Skeletal muscle satellite cell (primary cell): ENCODE data around the gene LHB.
"Not testable (repeated sequence)": the region's sequence is repeated elsewhere in the genome, so short reads cannot be mapped to it uniquely, and the experiment has no call there.

ENCODE experiments used
- H3K27me3 ChIP-seq: 2 replicates; pipeline ENCODE4 v1.7.0; 2013; ENCODE audit warnings: low read length; ENCODE audit not compliant: control insufficient read depth, insufficient read depth
- H3K36me3 ChIP-seq: 2 replicates; pipeline ENCODE4 v1.7.0; 2013; ENCODE audit warnings: mild to moderate bottlenecking, control low read depth, low read length; ENCODE audit not compliant: insufficient read depth
- H3K4me1 ChIP-seq: 2 replicates; pipeline ENCODE4 v1.7.0; 2013; ENCODE audit warnings: low read length; ENCODE audit not compliant: control insufficient read depth, insufficient read depth
- H3K4me2 ChIP-seq: 2 replicates; pipeline ENCODE4 v1.7.0; 2013; ENCODE audit warnings: mild to moderate bottlenecking, low read length
- H3K4me3 ChIP-seq: 2 replicates; pipeline ENCODE4 v1.7.0; 2013; ENCODE audit warnings: low read length
- H3K9ac ChIP-seq: 2 replicates; pipeline ENCODE4 v1.7.0; 2013; ENCODE audit warnings: mild to moderate bottlenecking, low read depth, low read length, moderate library complexity
- H3K9me3 ChIP-seq: replicated peaks from 2 replicates; pipeline ENCODE4 v1.7.0; 2013; ENCODE audit warnings: mild to moderate bottlenecking, control low read depth, low read length

Gene LHB

GRCh38 chr19:49056101-49056901 is 39.4 kb upstream of the LHB start:
- Histone ChIP-seq H3K4me3 (peak overlapping the region; percentile 77), H3K9ac (peak overlapping the region; percentile 71), H3K4me1 (peaks cover 16% of the 10 kb centered on the region), H3K9me3 (no peaks in the 10 kb centered on the region), H3K4me2 (peak overlapping the region; percentile 90), H3K27me3 (no peaks in the 10 kb centered on the region), H3K36me3 (no peaks in the 10 kb centered on the region)

DNA sequence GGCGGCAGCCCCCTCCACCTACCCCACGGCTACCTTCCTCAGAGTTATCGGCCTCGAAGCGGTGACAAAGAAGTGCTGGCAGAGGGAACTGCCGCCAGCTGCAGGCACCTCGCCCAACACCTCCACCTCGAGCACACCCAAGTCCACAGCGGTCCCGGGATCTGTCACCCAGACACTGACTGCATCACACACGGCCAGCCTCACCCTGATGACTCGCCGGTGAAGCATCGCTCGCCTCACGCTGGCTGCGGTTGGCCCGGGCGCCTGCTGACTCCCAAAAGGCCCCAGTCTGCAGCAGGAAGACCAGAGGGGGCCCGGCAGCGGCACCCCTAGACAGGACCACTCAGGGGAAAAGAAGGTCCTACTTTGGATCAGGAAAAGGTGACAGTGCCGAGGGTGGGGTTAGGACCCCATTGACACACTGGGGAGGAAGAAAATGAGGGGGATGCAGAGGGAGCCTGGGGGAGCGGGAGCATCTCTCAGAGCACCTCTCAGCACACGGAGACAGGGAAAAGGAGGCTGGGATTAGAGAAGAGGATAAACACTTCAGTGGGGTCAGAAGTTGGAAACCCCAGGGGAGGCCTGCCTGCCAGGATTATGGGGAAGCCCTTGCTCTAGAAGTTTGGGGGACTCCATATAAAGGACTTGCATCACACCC is 33.6 kb upstream of the LHB start:
- peak overlapping the region; percentile 50 for H3K9ac ChIP-seq
- not testable (repeated sequence) for H3K27me3 ChIP-seq, H3K4me3 ChIP-seq, H3K36me3 ChIP-seq, H3K9me3 ChIP-seq, H3K4me1 ChIP-seq
- H3K4me2 ChIP-seq: peak overlapping the region; percentile 59

GRCh38 chr19:49049834-49050233 is 32.9 kb upstream of the LHB start:
- H3K36me3 ChIP-seq, H3K27me3 ChIP-seq, H3K4me2 ChIP-seq, H3K4me1 ChIP-seq, H3K9me3 ChIP-seq, H3K4me3 ChIP-seq, H3K9ac ChIP-seq: not testable (repeated sequence)

GRCh38 chr19:49049011-49049410 is 32.1 kb upstream of the LHB start, which contains the start of gene CGB8:
TSS of gene CGB8 (minus strand) at chr19:49049111. CDS start at chr19:49048739, 372 bp downstream.
- H3K4me3 ChIP-seq, H3K9me3 ChIP-seq, H3K4me1 ChIP-seq, H3K9ac ChIP-seq, H3K36me3 ChIP-seq, H3K4me2 ChIP-seq, H3K27me3 ChIP-seq: not testable (repeated sequence)

DNA sequence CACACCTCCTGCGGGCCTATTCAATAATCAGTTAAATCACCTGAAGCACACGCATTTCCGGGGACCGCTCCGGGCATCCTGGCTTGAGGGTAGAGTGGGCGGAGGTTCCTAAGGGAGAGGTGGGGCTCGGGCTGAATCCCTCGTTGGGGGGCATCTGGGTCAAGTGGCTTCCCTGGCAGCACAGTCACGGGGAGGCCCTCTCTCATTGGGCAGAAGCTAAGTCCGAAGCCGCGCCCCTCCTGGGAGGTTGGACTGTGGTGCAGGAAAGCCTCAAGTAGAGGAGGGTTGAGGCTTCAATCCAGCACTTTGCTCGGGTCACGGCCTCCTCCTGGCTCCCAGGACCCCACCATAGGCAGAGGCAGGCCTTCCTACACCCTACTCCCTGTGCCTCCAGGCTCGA is 26.7 kb upstream of the LHB start, which contains the start of gene CGB5:
Gene CGB5 (plus strand): TSS at position 301 of the 400 bp plus-strand sequence. CDS start 362 bp downstream, outside the sequence.
- not testable (repeated sequence) for H3K27me3 ChIP-seq, H3K4me2 ChIP-seq, H3K4me3 ChIP-seq, H3K9me3 ChIP-seq, H3K36me3 ChIP-seq, H3K9ac ChIP-seq
- H3K4me1 ChIP-seq: peaks cover 17% of the 10 kb centered on the region

DNA sequence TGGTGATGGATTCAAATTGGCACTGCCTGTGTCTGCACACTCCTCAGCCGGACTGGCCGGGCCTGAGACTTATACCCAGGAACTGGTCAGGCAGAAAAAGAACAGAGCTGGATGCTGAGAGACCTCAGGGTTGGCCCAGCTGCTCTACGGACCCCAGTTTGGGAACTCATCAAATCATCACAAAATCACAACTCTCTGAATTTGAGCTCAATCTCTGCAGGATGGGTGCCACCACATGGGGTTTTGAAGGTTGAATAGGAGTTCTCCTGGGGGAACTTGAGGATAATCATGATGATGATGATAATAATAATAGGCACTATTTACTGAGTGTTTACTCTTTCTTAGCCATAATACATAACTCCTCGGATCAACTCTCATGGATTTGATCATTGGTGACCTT is 25.8 kb upstream of the LHB start:
- H3K4me3 ChIP-seq, H3K9me3 ChIP-seq, H3K4me2 ChIP-seq, H3K36me3 ChIP-seq, H3K27me3 ChIP-seq, H3K9ac ChIP-seq: not testable (repeated sequence)
- H3K4me1 ChIP-seq: peaks cover 19% of the 10 kb centered on the region

GRCh38 chr19:49042177-49042576 is 25.3 kb upstream of the LHB start:
- Histone ChIP-seq H3K4me1 (peaks cover 19% of the 10 kb centered on the region), H3K9ac (no peak overlapping the region), H3K36me3 (no peaks in the 10 kb centered on the region), H3K4me3 (no peak overlapping the region), H3K27me3 (no peaks in the 10 kb centered on the region), H3K4me2 (no peak overlapping the region), H3K9me3 (no peaks in the 10 kb centered on the region)

DNA sequence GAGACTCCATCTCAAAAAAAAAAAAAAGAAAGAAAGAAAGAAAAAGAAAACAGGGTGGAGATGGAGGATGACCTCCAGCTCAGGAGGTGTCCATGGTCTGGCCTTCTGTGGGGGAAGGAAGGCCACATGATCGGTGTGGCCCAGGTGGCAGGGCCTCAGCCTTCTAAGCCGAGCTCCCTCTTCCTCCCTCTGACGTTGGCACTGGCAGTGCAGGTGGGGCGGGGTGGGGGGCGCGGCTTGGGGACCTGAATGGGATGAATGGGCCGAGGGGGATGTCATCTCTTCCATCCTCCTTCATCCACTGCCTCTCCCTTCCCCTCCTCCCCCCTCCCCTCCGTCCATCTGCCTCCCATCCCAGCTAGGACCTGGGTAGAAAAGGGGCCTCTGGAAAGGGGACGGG is 22.8 kb upstream of the LHB start:
- peaks cover 19% of the 10 kb centered on the region for H3K4me1 ChIP-seq
- H3K36me3 ChIP-seq, H3K4me3 ChIP-seq, H3K27me3 ChIP-seq, H3K9me3 ChIP-seq, H3K9ac ChIP-seq, H3K4me2 ChIP-seq: not testable (repeated sequence)

DNA sequence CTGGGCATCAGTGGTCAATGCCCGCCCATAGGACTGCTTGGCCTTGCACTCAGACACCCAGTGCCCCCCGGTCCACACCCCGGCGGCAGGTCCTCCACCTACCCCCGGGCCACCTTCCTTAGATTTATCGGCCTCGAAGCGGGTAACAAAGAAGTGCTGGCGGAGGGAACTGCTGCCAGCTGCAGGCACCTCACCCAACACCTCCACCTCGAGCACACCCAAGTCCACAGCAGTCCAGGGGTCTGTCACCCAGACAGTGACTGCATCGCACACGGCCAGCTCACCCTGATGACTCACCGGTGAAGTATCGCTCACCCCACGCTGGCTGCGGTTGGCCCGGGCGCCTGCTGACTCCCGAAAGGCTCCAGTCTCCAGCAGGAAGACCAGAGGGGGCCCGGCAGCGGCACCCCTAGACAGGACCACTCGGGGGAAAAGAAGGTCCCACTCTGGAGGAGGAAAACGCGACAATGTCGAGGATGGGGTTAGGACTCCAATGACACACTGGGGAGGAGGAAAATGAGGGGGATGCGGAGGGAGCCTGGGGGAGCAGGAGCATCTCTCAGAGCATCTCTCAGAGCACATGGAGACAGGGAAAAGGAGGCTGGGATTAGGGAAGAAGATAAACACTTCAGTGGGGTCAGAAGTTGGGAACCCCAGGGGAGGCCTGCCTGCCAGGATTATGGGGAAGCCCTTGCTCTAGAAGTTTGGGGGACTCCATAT is 21.8 kb upstream of the LHB start:
- H3K9ac ChIP-seq, H3K36me3 ChIP-seq, H3K4me3 ChIP-seq, H3K27me3 ChIP-seq, H3K9me3 ChIP-seq: not testable (repeated sequence)
- Histone ChIP-seq H3K4me2 (peak overlapping the region; percentile 8), H3K4me1 (peaks cover 19% of the 10 kb centered on the region)

- not testable (repeated sequence) for H3K9me3 ChIP-seq, H3K4me3 ChIP-seq, H3K9ac ChIP-seq, H3K4me2 ChIP-seq, H3K27me3 ChIP-seq, H3K36me3 ChIP-seq
- peaks cover 19% of the 10 kb centered on the region for H3K4me1 ChIP-seq
Measured at GRCh38 chr19:49038111-49038510, 21.2 kb upstream of the LHB start.

DNA sequence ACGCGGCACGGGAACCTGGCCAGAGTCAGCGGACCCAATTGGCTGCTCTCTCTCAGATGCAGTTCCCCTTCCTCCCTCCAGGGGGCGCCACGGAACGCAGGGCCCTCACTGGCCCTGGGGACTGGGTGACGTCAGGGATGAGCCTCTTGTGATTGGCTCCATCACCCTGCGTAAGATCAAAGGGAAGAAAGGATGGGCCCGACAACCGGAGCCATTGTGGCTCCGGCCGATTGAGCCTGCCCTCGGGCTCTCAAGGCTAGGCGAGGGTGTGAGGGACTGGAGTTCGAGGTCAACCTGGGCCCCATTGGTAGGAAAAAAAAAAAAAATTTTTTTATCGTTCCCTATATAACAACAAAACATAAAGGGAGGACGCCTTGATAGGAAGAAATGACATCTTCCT is 19.9 kb upstream of the LHB start, which contains the start of gene CGB1:
Gene CGB1 (minus strand): TSS at position 81 of the 400 bp plus-strand sequence. CDS start 184 bp downstream, outside the sequence.
- H3K4me1 ChIP-seq: peaks cover 12% of the 10 kb centered on the region
- not testable (repeated sequence) for H3K9ac ChIP-seq, H3K4me3 ChIP-seq, H3K27me3 ChIP-seq, H3K9me3 ChIP-seq, H3K36me3 ChIP-seq, H3K4me2 ChIP-seq
